ENCODE results near the gene LAMA3.

LAMA3 gene, protein sequence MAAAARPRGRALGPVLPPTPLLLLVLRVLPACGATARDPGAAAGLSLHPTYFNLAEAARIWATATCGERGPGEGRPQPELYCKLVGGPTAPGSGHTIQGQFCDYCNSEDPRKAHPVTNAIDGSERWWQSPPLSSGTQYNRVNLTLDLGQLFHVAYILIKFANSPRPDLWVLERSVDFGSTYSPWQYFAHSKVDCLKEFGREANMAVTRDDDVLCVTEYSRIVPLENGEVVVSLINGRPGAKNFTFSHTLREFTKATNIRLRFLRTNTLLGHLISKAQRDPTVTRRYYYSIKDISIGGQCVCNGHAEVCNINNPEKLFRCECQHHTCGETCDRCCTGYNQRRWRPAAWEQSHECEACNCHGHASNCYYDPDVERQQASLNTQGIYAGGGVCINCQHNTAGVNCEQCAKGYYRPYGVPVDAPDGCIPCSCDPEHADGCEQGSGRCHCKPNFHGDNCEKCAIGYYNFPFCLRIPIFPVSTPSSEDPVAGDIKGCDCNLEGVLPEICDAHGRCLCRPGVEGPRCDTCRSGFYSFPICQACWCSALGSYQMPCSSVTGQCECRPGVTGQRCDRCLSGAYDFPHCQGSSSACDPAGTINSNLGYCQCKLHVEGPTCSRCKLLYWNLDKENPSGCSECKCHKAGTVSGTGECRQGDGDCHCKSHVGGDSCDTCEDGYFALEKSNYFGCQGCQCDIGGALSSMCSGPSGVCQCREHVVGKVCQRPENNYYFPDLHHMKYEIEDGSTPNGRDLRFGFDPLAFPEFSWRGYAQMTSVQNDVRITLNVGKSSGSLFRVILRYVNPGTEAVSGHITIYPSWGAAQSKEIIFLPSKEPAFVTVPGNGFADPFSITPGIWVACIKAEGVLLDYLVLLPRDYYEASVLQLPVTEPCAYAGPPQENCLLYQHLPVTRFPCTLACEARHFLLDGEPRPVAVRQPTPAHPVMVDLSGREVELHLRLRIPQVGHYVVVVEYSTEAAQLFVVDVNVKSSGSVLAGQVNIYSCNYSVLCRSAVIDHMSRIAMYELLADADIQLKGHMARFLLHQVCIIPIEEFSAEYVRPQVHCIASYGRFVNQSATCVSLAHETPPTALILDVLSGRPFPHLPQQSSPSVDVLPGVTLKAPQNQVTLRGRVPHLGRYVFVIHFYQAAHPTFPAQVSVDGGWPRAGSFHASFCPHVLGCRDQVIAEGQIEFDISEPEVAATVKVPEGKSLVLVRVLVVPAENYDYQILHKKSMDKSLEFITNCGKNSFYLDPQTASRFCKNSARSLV (N-terminal part only)

DNA sequence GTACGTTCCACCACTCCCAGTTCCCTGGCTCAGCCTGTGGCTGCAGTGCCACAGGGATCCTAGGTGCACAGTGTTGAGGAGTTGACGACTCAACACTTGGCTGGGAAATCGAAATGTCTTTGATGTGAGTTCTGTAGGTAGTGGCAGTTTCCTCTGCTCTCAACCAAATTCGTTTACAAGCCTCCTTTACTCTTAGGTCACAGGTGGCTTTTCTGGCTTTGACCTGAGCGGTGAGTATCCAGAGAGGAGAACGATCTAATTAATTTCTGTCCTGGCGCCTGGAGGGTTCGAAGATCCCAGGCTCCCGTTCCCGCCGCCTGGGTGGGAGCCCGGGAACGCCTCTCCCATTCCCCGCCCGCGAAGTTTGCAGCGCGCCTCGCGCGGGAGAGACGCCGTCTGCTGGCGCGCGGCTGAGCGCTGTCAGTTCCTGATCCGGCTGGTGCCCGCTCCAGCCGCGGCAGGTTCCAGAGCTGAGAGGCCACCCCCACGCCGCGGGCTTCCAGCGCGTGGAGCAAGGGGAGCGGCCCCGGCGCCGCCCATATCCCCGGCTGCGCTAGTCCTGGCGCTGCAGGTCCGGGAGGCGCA, at the start of gene LAMA3:
LAMA3 (plus strand) TSS at position 423 of the 585 bp plus-strand sequence. CDS start 231 bp downstream, outside the sequence.
- TF ChIP-seq ZNF274 (IDR thresholded peaks at IDR 0.05; ENCODE audit: low read depth, low read length): no peak

DNA sequence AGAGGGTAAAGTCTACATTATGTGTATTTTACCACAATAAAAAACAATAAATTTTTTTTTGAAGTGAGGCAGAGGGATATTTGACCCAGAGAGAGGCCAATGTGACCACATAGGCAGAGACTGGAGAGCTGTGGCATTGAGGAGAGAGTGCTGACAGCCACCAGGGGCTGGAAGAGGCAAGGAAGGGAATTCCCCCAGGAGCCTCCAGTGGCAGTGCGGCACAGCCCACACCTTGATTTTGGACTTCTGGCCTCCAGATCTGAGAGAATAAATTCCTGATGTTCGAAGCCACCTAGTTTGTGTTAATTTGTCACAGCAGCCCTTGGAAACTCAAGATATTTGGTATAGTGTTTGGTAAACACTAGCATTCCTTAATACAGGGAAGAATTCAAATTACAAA, 49.2 kb upstream of the LAMA3 start:
- no peak overlapping the region for H3K4me3 ChIP-seq (ENCODE audit: low read length)
- no peak for TF ChIP-seq ZNF274 (IDR thresholded peaks at IDR 0.05; ENCODE audit: low read depth, low read length)

More for the DNA sequence above, at the start of gene LAMA3:
- peak within 1 kb of the TSS; percentile 56; the same call in 1 of the 2 replicates for H3K4me3 ChIP-seq (ENCODE audit: low read length)

DNA sequence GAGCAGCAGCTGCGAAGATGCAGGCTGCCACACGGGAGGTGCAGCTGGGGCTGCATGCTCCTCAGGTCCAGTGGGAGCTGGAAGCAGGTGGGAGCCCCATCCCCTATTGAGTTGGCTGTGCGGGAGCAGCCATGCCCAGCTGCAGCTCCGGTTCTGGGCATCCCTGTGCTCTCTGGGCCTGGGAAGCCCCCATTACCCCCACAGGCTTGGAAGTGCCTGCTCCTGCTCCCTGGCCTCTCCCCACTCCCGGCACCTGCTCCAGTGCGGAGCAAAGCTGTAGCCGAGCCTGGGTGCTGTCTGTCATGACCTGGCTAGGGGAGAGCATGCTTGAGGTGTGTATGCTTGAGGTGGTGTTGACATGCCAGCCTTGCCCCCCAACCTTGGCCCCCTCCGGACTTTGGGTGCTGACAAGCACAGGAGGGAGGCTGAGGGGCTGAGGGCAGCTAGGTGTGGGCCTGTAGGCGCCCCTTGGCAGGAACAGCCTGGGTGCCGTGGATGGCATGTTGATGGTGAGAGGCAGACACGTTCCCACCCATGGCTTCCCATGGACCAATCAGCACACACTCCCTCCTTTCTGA, 48.0 kb upstream of the LAMA3 start:
- TF ChIP-seq ZNF274 (IDR thresholded peaks at IDR 0.05; ENCODE audit: low read depth, low read length): no peak
- no peak overlapping the region for H3K4me3 ChIP-seq (ENCODE audit: low read length)

DNA sequence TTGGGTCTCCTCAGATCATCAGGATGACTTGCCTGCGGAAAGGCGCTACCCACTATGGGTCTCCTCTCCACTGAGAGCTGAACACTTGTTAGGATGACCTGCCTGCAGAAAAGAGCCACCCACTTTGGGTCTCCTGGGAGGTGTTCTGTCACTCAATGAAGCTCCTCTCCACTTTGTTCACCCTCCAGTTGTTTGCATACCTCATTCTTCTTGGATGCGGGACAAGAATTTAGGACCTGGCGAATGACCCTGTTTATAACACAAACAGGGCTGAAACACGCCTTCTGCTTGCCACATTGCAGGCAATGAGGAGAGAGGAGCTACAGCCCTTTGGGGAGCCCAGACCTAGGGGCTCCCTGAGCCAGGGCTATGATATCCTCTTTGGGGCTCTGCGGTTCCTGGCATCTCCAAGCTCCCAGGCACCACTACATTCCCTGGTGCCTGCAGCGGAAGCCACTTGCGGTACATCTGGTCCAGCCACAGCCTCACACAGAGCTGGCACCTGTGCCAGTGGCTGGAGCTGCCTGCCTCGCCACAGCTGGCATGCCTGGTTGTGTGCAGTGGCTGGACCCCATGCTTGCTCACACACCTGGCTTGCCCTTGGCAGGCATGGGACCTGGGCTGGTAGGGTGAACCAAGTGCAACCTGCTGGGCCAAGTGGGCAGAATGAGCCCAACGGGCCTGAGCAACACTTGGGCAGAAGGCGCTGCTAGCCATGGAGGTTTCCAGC, 47.2 kb upstream of the LAMA3 start:
- no peak overlapping the region for H3K4me3 ChIP-seq (ENCODE audit: low read length)
- TF ChIP-seq ZNF274 (IDR thresholded peaks at IDR 0.05; ENCODE audit: low read depth, low read length): no peak

DNA sequence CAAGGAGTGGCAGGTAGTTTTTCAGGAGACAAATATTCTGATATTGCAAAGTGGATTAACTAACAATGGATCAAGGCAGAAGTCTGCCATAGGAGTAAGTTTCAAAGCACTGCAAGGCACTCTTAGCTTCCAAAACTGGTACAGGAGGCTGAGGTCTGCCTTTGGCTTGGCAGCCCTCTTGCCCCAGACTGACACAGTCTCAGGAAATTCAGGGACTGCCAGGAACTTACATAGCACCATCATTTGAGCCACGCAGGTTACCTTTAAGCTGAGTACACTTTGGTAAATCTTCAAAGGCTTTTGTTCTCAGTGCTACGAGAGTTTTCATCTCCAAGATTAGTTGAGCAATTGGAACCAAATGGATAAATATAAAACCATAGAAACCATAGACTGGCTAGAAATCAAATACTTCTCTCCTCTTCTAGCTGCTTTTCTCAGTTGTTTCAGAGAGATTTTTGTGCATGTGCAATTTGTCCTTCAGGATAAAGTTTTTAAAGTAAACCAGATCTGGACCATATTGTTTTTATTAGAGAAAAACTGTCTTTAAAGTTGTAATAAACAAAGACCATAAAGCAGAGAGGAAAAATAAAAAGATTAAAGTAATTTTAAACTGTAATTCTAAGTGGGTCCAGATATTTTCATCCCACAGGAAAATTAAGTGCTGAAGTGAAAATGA, 45.3 kb upstream of the LAMA3 start:
- H3K4me3 ChIP-seq (ENCODE audit: low read length): no peak overlapping the region
- no peak for TF ChIP-seq ZNF274 (IDR thresholded peaks at IDR 0.05; ENCODE audit: low read depth, low read length)

DNA sequence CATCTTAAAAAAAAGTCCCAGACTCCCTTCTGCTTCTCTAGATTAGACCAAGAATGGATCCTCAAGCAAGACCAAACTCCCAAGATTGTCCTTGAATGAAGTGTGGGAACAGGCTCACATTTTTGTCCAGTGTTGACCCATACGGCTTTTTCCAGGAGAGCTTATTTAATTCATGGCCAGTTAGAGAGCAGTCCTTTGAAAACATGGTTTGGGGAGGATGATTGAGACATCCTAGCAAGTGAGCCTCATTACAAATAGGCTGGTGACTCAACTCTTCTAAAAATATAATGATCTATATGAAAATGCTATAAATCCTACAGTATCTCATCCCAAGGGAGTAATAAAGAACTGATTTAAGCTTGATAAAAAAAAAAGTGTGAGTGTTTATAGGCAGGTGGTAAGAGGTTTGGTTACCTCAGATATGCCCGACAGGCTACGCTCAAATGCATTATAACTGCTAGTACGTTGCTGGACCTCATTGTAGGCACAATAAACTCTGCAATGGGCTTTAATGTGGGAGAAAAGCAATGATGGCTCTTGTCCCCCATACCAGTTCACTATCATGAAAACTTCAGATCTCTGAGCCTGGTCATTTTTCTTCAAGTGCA, 43.6 kb upstream of the LAMA3 start:
- TF ChIP-seq ZNF274 (IDR thresholded peaks at IDR 0.05; ENCODE audit: low read depth, low read length): no peak
- H3K4me3 ChIP-seq (ENCODE audit: low read length): no peak overlapping the region

DNA sequence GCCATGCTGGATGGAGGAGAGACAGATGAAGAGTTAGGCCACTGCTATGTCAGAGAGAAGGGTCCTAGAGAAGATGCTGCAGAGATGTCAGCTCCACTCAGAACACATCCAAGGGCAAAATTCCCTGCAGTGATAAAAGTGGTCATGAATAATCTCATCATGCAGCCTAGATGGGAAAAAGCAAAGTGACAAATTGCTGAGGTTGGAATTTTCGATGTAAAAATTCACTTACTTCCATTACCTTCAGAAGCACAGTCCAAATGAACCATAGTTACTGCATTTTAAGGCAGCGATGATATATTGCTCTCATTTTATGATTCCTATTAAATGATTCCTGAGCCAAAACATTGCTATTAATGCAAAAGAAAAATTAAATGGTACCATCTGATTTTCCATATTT, 43.0 kb upstream of the LAMA3 start:
- no peak for TF ChIP-seq ZNF274 (IDR thresholded peaks at IDR 0.05; ENCODE audit: low read depth, low read length)
- H3K4me3 ChIP-seq (ENCODE audit: low read length): no peak overlapping the region

DNA sequence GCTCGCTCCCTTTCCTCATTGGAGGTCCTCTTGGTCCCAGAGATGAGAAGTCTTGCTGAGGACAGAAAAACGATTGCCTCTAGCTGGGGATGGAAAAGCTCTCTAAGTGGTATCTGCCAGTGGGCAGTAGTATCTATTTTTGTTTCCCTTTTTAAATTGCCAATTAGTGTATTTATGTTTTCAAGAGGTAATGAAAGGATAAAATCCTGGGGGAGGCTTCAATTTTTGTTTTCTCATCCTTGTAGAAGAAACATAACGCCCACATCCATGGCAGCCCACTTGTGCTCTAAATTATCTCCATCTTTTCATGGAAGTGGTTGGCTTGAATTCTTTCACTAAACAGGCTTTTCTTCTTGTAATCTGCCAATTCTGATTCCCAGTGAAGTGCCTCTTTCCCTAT, 40.8 kb upstream of the LAMA3 start:
- no peak overlapping the region for H3K4me3 ChIP-seq (ENCODE audit: low read length)
- no peak for TF ChIP-seq ZNF274 (IDR thresholded peaks at IDR 0.05; ENCODE audit: low read depth, low read length)

DNA sequence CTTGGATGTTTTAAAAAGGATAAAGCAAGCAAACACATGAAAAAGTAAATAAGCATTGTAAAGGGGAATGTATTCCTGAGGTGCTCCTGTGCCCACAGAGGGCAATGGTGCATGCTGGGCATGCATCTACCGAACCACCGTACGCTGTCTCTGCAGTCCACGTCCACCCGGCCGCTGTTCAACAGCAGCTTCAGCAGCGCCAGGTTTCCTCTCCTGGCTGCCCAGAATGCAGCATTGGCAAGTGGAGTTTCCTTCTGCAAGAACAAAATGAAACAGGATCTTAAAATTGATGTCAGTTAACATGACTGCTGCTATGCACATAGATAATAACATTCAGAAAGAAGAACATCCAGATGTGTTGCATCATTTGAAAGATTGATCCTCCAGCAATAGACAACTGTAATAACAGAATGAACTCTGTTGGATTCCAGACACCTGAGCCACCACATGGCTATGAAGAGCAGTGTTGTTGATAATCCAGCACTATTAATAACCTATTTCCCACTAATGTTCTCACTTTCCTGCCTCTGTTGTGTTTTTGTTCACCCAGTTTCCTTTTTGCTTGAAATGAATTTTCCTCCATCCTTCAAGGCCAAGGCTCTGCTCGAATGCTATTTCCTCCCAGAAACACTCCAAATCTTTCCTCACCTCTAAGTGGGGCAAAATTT, 40.2 kb upstream of the LAMA3 start:
- TF ChIP-seq ZNF274 (IDR thresholded peaks at IDR 0.05; ENCODE audit: low read depth, low read length): no peak

DNA sequence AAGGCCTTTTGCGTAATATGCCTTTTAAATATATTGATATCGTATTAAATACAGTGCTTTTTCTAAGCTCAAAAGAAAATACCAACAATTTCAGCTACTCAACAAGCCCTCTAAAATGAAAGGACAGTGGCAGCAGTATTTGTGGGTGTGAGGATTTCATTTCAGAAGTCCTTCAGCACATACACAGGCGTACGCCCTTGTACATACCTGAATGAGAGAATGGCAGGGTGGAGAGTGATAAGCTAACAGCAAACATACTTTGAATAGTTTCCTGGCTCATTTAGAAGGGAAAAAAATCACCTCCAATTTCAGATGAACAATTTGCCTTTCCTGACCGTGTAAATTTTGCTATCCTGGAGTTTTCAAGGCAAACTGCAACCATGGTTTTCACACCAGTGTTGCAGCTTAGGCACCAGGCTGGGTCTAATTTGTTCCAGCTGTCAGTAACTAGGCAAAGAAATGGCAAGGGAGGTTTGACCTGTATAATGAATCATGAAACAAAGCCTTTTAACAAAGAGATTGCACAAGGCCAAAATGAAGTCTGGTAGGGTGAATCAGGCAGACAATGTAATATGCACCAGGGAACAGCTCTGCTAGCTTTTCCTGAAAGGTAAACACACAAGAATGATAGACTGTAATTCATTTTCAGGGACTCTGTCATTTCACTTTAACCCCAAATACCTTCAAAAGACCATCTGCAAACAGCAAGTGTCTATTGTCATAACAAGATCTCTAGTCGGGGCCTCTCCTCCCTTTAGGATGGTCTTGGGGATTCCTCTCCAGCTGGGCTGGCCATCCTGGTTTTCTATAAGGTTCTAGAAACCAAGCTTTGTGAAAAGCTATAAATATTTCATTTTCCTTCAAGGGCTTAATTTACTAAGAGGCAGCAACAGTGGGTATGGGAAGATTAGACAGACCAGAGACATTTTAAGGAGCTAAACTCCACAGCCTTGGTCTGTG, 38.0 kb upstream of the LAMA3 start:
- H3K4me3 ChIP-seq (ENCODE audit: low read length): no peak overlapping the region
- no peak for TF ChIP-seq ZNF274 (IDR thresholded peaks at IDR 0.05; ENCODE audit: low read depth, low read length)

More for the DNA sequence above, 40.2 kb upstream of the LAMA3 start:
- H3K4me3 ChIP-seq (ENCODE audit: low read length): no peak overlapping the region

Data from GM08714 (cell line).